GM19239 (cell line): ENCODE data around the gene KCNIP1.

Source experiments
- DNase-seq: peaks from one replicate; pipeline ENCODE4 v3.0.0; 2011; ENCODE audit warnings: low spot score; ENCODE audit not compliant: insufficient read length
- FAIRE-seq: peaks from 2 replicates; lab custom pipeline; 2011; peaks lifted over from hg19 to GRCh38; lab: Jason Lieb, UNC

Gene KCNIP1

GRCh38 chr5:170482511-170482910 lies 21.3 kb upstream of the KCNIP1 start:
- DNase-seq, result no peak

GRCh38 chr5:170483701-170484458 lies 19.9 kb upstream of the KCNIP1 start:
- FAIRE-seq, result no peak
- DNase-seq, result no peak

More at GRCh38 chr5:170482511-170482910, 21.3 kb upstream of the KCNIP1 start:
- no peak for FAIRE-seq

- DNase-seq (no peak), FAIRE-seq (no peak)
Observed at GRCh38 chr5:170484459-170484831, 19.4 kb upstream of the KCNIP1 start.

GRCh38 chr5:170484847-170485615 lies 18.8 kb upstream of the KCNIP1 start:
- DNase-seq, result no peak
- FAIRE-seq, result no peak

- no peak for DNase-seq
- FAIRE-seq, result no peak
Observed at GRCh38 chr5:170485616-170485911, 18.3 kb upstream of the KCNIP1 start.

- FAIRE-seq, result no peak
- DNase-seq, result no peak
Observed at GRCh38 chr5:170486371-170486770, 17.4 kb upstream of the KCNIP1 start.

- DNase-seq (no peak), FAIRE-seq (no peak)
Observed at GRCh38 chr5:170488570-170488969, 15.2 kb upstream of the KCNIP1 start.

- FAIRE-seq (no peak), DNase-seq (no peak)
Observed at GRCh38 chr5:170489199-170489598, 14.6 kb upstream of the KCNIP1 start.

- no peak for FAIRE-seq
- no peak for DNase-seq
Observed at GRCh38 chr5:170490381-170490780, 13.4 kb upstream of the KCNIP1 start.

- FAIRE-seq, result no peak
- DNase-seq, result no peak
Observed at GRCh38 chr5:170491479-170491878, 12.3 kb upstream of the KCNIP1 start.

GRCh38 chr5:170493028-170493820 lies 10.6 kb upstream of the KCNIP1 start:
- FAIRE-seq (no peak), DNase-seq (no peak)

GRCh38 chr5:170494041-170494440 lies 9.8 kb upstream of the KCNIP1 start:
- DNase-seq, result no peak
- no peak for FAIRE-seq

GRCh38 chr5:170495825-170496661 lies 7.8 kb upstream of the KCNIP1 start:
- no peak for FAIRE-seq

GRCh38 chr5:170496662-170497028 lies 7.2 kb upstream of the KCNIP1 start:
- no peak for DNase-seq
- no peak for FAIRE-seq

More at GRCh38 chr5:170495825-170496661, 7.8 kb upstream of the KCNIP1 start:
- no peak for DNase-seq

- DNase-seq, result no peak
- no peak for FAIRE-seq
Observed at GRCh38 chr5:170497311-170498038, 6.3 kb upstream of the KCNIP1 start.

- FAIRE-seq (no peak), DNase-seq (no peak)
Observed at GRCh38 chr5:170498811-170499351, 4.9 kb upstream of the KCNIP1 start.

GRCh38 chr5:170499621-170500020 lies 4.2 kb upstream of the KCNIP1 start:
- no peak for DNase-seq
- FAIRE-seq, result no peak

GRCh38 chr5:170501361-170501760 lies 2.5 kb upstream of the KCNIP1 start:
- no peak for FAIRE-seq
- no peak for DNase-seq

- FAIRE-seq, result no peak
- no peak for DNase-seq
Observed at GRCh38 chr5:170501931-170502330, 1.9 kb upstream of the KCNIP1 start.
